PC-9 (cell line): Measurements from ENCODE around the gene VENTX. TPM values are rescaled to one million over a fixed set of nuclear protein-coding genes. Genes with fewer than 3 reads are reported as not detected.

Experiments used
- BruUV-seq: library from RNA; stranded (reverse); fragments of 400-500 nt; replicated peaks from 2 replicates; lab custom pipeline; 2021; lab: Mats Ljungman, UMichigan
- CTCF ChIA-PET: fragments of 300-600 bp; sonication (Branson Sonifier 250); formaldehyde crosslinking; loops from one replicate; lab custom pipeline; 2022; ENCODE audit warnings: antibody characterized with exemption; lab: Charles Lee
- POLR2A ChIA-PET: fragments of 300-600 bp; sonication (Branson Sonifier 250); formaldehyde crosslinking; loops from one replicate; lab custom pipeline; 2022; ENCODE audit warnings: antibody characterized with exemption; ENCODE audit not compliant: unreplicated experiment; lab: Charles Lee
- DNase-seq, 2 experiments: peaks; one replicate each; pipeline versions ENCODE4 v3.0.0 to v3.0.0-alpha.2; 2015 to 2022; ENCODE audit warnings: mixed read lengths in 1 of 2
- H2AFZ ChIP-seq: fragments of 200-600 bp; sonication (generic); 2 replicates; pipeline ENCODE4 v1.8.1; 2017; ENCODE audit warnings: antibody characterized with exemption
- H3F3A ChIP-seq: fragments of 200-600 bp; sonication (generic); 2 replicates; pipeline ENCODE4 v1.8.1; 2017; ENCODE audit warnings: antibody characterized with exemption, mild to moderate bottlenecking, low read depth; ENCODE audit not compliant: insufficient read depth
- H3K27ac ChIP-seq: fragments of 200-600 bp; sonication (generic); 2 replicates; pipeline ENCODE4 v1.6.1; 2016; ENCODE audit warnings: mixed run types
- H3K27me3 ChIP-seq: fragments of 200-600 bp; sonication (generic); 2 replicates; pipeline ENCODE4 v1.6.1; 2016; ENCODE audit warnings: low read depth, mixed run types; ENCODE audit not compliant: insufficient read depth
- H3K36me3 ChIP-seq: fragments of 200-600 bp; sonication (generic); 2 replicates; pipeline ENCODE4 v1.6.1; 2016; ENCODE audit warnings: low read depth, mixed run types
- H3K4me1 ChIP-seq: fragments of 200-600 bp; sonication (generic); replicated peaks from 2 replicates; pipeline ENCODE4 v1.6.1; 2016; ENCODE audit warnings: mixed run types; ENCODE audit not compliant: insufficient read depth
- H3K4me2 ChIP-seq: fragments of 200-600 bp; sonication (generic); 2 replicates; pipeline ENCODE4 v1.6.1; 2017; ENCODE audit warnings: mixed run types
- H3K4me3 ChIP-seq: fragments of 200-600 bp; sonication (generic); 2 replicates; pipeline ENCODE4 v1.6.1; 2016; ENCODE audit warnings: mixed run types
- H3K79me2 ChIP-seq: fragments of 200-600 bp; sonication (generic); 2 replicates; pipeline ENCODE4 v1.6.1; 2017; ENCODE audit warnings: low read depth, mixed run types
- H3K9me2 ChIP-seq: fragments of 200-600 bp; sonication (generic); 2 replicates; pipeline ENCODE4 v1.8.1; 2017; ENCODE audit warnings: mild to moderate bottlenecking; ENCODE audit not compliant: insufficient read depth
- H3K9me3 ChIP-seq: fragments of 200-600 bp; sonication (generic); 2 replicates; pipeline ENCODE4 v1.8.1; 2016; ENCODE audit warnings: low read depth; ENCODE audit not compliant: insufficient read depth
- H4K20me1 ChIP-seq: fragments of 200-600 bp; sonication (generic); 2 replicates; pipeline ENCODE4 v1.8.1; 2017; ENCODE audit not compliant: insufficient read depth
- CTCF ChIP-seq: fragments of 200-600 bp; sonication (generic); conservative IDR thresholded peaks from 2 replicates; pipeline ENCODE4 v1.6.1; 2017; ENCODE audit warnings: mixed run types, antibody characterized with exemption, mild to moderate bottlenecking, moderate library complexity
- EZH2 ChIP-seq: fragments of 200-600 bp; sonication (generic); IDR thresholded peaks from 2 replicates; pipeline ENCODE4 v1.8.0; 2017; ENCODE audit warnings: antibody characterized with exemption, low read depth
- intact Hi-C: fragments of 100-400 bp; cut with micrococcal nuclease; formaldehyde crosslinking; loops from one replicate; pipeline ENCODE4 v1.10.0; 2022; ENCODE audit not compliant: unreplicated experiment
- total RNA-seq: library from RNA; stranded (reverse); gene quantifications from 2 replicates; pipeline ENCODE4 v1.2.3, GENCODE V29; 2021

The VENTX gene
- total RNA-seq, 1 experiment from 2014 or later = not detected

- no TSS peak for BruUV-seq
- ChIA-PET CTCF (no interaction called here), POLR2A (no interaction called here)
Measured at GRCh38 chr10:133198206-133198605, 39.4 kb upstream of the VENTX start.

GRCh38 chr10:133198621-133199487 is 38.8 kb upstream of the VENTX start:
- no peak overlapping the region for H3K27ac ChIP-seq
- no peak overlapping the region for H2AFZ ChIP-seq
- POLR2A ChIA-PET = no interaction called here
- H3K9me2 ChIP-seq = no peaks in the 10 kb centered on the region
- no peak for TF ChIP-seq EZH2
- no peak for TF ChIP-seq CTCF
- H3K79me2 ChIP-seq = no peaks in the 10 kb centered on the region
- H3K4me1 ChIP-seq = no peaks in the 10 kb centered on the region
- no peak overlapping the region for H3K4me2 ChIP-seq
- no peaks in the 10 kb centered on the region for H3F3A ChIP-seq
- no peaks in the 10 kb centered on the region for H3K36me3 ChIP-seq
- DNase-seq = no peak
- H4K20me1 ChIP-seq = no peaks in the 10 kb centered on the region
- intact Hi-C loops = no loop called here
- H3K27me3 ChIP-seq = peaks cover 29% of the 10 kb centered on the region
- H3K4me3 ChIP-seq = no peak overlapping the region
- CTCF ChIA-PET = no interaction called here
- BruUV-seq = no TSS peak
- H3K9me3 ChIP-seq = no peaks in the 10 kb centered on the region

More at GRCh38 chr10:133198206-133198605, 39.4 kb upstream of the VENTX start:
- TF ChIP-seq EZH2 (no peak), CTCF (no peak)
- H3K9me2 ChIP-seq = no peaks in the 10 kb centered on the region
- no peak overlapping the region for H3K4me3 ChIP-seq
- no peaks in the 10 kb centered on the region for H3K36me3 ChIP-seq
- H3K9me3 ChIP-seq = no peaks in the 10 kb centered on the region
- no peak overlapping the region for H3K4me2 ChIP-seq
- intact Hi-C loops = no loop called here
- no peak overlapping the region for H2AFZ ChIP-seq
- no peaks in the 10 kb centered on the region for H3F3A ChIP-seq
- no peak overlapping the region for H3K27ac ChIP-seq
- no peak for DNase-seq
- H3K27me3 ChIP-seq = peaks cover 35% of the 10 kb centered on the region
- H4K20me1 ChIP-seq = no peaks in the 10 kb centered on the region
- H3K79me2 ChIP-seq = no peaks in the 10 kb centered on the region
- H3K4me1 ChIP-seq = no peaks in the 10 kb centered on the region

GRCh38 chr10:133199488-133199885 is 38.2 kb upstream of the VENTX start:
- H2AFZ ChIP-seq = no peak overlapping the region
- no peaks in the 10 kb centered on the region for H3K4me1 ChIP-seq
- no peaks in the 10 kb centered on the region for H3F3A ChIP-seq
- ChIA-PET CTCF (no interaction called here), POLR2A (no interaction called here)
- H3K36me3 ChIP-seq = no peaks in the 10 kb centered on the region
- no peak overlapping the region for H3K4me2 ChIP-seq
- BruUV-seq = no TSS peak
- TF ChIP-seq EZH2 (no peak), CTCF (no peak)
- intact Hi-C loops = no loop called here
- no peaks in the 10 kb centered on the region for H3K79me2 ChIP-seq
- H4K20me1 ChIP-seq = no peaks in the 10 kb centered on the region
- no peaks in the 10 kb centered on the region for H3K9me3 ChIP-seq
- H3K4me3 ChIP-seq = no peak overlapping the region
- no peak for DNase-seq
- H3K27ac ChIP-seq = no peak overlapping the region
- no peaks in the 10 kb centered on the region for H3K9me2 ChIP-seq
- peaks cover 29% of the 10 kb centered on the region for H3K27me3 ChIP-seq
